Measurements from ENCODE around the gene JTB.

JTB gene

DNA sequence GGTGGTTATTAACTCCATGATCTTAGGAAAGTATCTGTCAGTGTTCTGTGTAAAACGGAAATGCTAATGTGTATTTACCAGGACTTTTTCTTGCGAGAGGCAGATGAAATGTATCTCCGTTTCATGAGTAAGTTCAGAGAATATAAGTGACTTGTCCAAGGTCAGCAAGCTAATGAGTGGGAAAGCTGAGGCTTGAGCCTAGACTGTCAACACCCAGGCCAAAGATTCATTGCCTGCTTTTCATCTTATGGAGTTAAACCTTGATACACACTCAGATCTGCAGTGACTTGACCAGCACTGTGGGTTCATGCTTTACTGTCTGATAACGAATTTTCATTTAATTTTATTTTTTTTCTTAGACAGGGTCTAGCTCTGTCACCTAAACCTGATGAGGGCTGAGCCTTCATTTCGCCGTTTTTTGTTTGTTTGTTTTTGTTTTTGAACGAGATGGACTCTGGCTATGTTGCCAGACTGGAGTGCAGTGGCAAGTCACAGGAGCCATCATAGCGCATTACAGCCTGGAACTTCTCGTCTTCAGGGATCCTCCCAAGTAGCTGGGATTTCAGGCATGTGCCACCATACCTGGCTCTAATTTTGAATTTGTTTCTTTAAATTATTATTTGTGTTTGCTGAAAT is 918 bp upstream of the JTB start:
- no peak for DNase-seq

DNA sequence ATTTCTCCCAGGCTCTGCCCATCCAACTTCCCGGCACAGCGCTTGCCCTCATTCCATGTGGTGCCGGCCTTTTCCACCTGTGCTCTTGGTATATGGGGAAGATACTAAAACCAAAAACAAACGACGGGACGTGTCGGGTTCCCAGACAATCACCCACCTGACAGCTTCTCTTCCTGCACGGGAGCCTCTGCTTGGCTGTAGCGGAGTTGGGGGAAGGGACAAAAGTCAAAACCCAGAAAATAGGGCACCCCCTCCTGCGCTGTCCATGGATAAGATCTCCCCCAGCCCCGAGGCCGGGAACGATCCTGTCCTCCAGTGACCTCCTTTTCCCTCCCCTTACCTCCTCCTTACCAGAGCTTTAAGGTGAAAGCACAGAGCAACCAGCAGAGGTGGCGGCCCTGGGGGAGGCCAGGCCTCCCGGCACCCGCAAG is 640 bp downstream of the JTB start:
- no peak for DNase-seq

DNA sequence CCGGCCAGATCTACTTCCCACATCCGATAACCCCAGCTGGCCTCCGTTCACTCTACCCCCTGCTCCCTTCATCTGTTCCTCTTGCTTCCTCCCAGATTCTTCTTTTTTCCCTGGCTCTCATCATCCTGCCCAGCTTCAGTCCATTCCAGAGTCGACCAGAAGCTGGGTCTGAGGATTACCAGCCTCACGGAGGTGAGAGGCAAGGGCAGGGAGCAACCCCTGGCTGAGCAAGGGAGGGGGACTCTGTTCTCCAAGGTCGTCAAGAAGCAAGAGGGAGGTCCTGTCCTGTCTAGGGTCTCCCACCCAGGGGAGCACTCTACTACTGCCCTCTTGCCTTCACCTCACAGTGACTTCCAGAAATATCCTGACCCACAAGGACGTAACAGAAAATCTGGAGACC is 3.9 kb downstream of the JTB start:
- no peak for DNase-seq

DNA sequence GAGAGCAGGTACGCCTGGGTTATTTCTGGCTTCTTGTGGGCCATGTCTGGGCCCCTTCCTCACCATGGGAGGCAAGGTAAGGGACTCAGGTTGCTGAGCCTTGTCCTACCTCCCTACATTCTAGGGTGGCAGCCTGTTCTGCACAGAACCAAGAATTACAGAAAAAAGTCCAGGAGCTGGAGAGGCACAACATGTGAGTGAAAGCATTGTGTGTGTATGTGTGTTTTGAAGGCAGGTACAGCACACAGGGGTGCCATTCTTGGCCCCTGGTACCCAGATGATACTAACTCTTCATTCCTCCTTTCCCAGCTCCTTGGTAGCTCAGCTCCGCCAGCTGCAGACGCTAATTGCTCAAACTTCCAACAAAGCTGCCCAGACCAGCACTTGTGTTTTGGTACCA is 4.4 kb downstream of the JTB start:
- no peak for DNase-seq

DNA sequence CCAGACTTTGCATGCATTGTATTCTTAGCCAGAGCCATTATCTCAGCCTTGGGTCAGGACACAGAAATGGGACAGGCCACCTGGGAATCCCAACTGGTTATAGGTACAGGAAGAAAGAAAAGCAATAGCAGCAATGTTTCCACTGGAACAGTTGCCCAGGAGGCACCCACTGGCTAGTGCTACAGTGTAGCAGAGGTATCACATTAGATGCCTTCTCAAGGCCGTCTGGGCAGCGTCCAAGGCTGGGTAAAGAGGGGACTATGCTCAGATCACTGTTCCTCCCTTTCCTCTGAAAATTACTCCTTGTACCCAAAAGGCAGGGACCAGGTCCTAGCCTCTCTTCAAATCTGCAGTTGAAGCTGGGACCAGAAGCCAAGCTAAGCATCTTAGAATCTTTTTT is 7.1 kb downstream of the JTB start:
- DNase-seq = no peak

DNA sequence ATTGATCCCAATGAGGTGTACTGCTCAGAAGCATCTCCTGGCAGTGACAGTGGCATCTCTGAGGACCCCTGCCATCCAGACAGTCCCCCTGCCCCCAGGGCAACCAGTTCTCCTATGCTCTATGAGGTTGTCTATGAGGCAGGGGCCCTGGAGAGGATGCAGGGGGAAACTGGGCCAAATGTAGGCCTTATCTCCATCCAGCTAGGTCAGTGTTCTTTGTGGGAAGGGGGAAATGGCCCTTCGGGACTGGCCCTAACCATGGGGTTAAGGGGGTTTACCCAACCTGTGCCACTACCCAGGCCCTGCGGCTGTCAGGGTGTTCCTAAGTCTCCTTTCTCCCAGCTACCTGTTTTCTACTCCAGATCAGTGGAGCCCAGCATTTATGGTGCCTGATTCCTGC is 8.5 kb downstream of the JTB start:
- DNase-seq = no peak

DNA sequence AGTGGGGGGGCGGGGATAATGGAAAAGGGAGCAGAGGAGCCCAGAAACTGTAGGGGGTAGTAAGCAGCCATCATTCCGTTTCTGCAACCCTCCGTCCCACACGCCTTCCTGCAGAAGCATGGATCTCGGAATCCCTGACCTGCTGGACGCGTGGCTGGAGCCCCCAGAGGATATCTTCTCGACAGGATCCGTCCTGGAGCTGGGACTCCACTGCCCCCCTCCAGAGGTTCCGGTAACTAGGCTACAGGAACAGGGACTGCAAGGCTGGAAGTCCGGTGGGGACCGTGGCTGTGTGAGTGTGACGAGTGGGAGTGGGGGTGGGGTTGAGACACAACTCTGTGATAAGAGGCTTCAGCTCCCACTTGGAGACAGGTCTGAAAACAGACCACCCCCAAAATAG is 9.1 kb downstream of the JTB start:
- no peak for DNase-seq

DNA sequence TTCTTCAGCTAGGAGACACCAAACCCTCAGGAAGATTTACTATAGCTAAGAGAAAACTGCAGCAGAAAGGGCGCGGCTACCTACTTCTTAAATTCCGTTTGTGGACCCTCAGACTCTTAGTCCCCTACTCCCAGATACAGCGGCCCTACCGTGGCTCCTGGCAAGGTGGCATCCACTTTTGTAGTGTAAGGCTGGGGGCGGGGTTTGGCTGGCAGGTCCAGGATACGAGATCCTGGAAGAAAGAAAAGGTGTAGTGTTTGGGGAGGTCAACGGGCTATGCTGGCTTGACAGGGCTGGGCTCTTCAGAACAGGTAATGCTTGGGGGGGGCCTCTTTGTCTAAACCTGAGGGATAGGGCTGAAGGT is 9.5 kb downstream of the JTB start:
- no peak for DNase-seq

DNA sequence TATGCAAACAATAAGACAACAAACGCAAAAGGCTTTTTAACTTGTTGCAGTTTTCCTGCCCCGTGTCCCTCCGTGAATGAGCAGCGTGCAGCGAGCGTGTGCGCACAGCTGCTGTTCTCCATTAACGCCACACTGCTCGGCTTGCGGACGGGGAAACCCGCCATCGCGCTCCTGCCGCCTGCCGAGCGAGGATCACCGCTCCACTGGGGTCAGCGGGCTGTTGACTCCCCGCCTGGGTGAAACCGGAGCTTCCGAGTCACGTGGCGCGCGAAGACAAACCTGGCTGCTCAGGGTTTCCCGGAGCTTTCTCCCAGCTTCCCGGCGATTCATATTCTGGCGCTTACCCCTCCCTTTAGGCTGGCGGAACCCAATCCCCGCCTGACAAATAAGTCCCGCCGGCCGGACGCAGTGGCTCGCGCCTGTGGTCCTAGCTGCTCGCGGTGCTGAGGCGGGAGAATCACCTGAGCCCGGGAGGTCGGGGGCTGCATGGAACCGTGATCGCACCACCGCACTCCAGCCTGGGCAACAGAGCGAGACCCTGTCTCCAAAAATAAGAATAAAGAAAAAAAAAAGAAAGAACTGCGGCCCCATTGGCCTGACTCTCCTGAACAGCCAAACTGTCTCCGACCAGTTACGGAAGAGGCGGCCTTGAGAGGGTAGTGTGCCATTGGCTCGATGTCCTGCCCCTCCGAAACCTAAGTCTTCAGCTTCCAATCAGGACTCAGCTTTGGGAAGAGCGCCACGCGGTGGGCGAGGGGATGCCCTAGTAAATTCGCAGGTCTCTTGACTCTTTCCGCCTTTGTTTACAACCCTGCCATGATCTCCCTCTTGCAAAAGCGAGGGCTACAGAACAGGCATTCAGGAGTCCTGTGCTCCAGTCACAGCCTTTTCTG is 10.1 kb downstream of the JTB start, which contains the start of gene CREB3L4:
TSS of gene CREB3L4 (plus strand) at position 796 of the 893 bp plus-strand sequence. CDS start 624 bp downstream, outside the sequence.
- peak; percentile 99 for DNase-seq

DNA sequence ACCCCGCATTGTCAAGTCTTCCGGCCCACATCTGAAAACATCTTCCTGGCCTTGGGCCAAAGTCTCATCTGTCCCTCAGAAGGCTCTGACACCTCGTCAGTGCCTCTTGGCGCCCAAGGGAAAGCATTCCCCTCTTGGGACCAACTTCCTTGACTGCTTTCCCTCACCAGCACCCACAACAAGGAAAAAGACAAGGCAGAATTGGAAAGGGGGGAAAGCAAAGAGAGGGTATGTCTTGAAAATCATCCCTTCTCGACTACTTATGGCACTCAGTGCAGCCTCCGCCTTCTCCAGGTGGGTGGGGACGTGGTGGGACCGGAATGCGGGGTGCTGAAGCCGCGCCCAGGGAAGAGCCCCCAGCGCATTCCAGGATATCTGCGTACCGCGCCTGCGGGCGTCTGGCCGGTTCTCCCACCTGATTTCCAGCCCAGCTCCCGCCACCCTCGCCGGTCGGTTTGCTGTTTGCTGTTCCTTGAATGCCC is 13.6 kb downstream of the JTB start:
- DNase-seq = peak; percentile 22

DNA sequence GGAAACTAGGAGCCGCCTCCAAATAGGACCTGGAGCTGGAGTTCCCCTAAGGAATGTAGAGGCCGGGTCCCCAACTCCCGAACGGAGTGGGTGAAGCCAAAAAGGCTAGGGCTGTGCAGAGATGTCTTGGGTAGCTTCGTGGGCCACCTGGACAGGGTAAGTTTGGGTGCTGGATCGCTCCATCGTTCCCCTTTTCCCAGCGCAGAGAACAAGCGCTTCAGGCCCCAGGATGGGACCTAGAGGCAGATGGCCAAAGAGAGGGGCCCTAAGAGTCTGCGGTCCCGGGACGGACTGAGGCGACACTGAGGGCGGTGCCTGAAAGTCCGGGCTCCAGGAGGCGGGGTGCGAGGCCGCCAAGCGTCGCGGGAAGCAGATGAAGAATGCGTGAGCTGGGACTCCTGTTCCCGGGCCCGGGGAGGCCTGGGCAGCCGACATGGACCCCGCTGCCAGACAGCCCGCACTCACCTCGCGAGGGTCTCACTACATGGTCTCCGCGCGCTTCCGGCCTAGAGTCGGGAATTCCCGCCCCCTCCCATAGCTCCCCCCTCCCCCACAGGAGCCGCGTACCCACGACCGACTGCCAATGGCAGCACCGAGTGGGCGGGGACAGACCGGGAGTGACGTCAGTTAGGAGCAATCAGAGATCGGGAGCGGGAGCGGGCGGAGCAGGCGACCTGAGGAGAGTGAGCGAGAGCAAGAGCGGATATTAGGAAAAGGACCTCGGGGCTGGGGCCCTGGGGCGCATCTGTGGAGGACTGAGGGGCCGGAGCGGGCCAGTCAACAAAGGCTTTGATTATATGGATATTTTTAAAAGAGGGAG is 14.2 kb downstream of the JTB start, which contains the start of gene SLC39A1:
TSS of gene SLC39A1 (minus strand) at position 508 of the 820 bp plus-strand sequence. CDS start 822 bp downstream, outside the sequence.
- DNase-seq = peak; percentile 96

DNA sequence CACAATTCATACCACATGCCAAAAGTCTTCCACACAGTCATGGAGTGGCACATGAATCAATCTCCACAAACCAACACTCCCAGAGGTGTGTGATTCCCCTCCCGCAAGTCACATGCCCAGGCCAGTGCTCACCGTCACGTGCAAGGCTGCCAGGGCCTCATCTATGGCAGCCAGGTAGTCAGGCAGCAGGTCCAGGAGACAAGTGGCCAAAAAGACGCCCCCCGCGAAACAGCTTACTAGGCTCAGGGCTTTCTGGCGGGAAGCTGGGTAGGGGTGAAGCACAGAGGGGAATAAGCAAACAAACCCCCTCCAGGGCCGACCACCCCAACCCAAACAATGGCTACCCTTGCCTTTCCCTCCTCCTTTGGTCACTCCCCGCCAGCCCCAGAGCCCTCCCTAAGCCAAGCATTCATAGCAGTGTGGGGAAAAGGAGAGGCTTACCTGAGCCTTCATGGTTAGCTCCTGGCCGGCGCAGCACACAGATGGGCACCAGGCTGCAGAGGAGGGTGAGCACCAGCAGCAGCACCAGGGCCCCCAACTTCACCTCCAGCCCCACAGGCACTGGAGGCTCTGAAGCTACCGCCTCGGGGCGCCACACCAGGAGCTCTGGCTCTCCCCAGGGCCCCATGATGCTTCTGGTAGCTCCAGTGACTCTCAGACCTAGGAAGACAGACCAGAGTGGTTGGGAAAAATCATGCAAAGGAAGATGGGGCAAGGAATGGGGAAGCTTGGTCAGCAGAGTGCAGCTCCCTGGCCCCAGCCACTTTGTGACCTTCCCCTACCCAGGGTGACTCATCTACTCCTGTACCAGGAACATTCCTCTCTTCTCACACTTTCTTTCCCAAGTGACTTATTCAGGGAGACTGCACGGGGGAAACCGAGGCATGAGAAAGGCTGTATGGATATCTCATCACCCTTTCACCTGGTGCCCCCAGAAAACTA is 15.1 kb downstream of the JTB start:
- DNase-seq = peak; percentile 69

DNA sequence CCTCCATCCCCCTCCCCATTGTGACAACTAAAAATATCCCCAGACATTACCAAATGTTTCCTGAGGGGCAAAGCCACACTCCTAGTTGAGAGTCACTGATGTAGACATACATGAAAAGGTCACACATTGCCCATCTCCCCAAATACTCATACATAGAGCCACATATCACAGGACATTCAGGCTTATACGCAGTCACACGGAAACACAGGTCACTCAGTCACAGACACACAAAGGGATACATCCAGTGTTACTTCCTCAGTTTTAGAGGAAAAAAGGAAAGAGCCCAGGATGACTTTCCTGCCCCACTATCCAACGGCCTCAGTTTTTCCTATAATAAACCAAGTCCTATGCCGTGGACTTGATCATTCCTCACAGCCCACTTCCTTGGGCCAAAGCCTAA is 16.1 kb downstream of the JTB start:
- DNase-seq = no peak

DNA sequence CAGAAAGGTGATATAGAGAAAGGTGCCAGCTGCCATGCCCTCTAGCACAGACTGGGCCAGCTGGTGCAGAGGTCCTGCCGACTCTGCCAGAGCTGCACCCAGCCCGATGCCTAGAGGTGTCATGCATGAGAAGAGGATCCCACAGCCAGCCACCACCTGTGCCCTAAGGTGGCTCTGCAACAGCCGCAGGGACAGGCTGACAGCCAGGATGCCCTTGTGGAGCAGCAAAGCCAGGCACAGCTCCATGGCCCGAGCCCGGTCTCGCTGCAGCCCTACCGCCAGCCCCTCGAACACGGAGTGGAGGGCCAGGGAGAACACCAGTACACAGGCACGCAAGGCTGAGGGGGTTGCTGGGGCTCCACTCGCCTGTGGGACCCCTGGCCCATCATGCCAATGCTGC is 17.3 kb downstream of the JTB start:
- no peak for DNase-seq

DNA sequence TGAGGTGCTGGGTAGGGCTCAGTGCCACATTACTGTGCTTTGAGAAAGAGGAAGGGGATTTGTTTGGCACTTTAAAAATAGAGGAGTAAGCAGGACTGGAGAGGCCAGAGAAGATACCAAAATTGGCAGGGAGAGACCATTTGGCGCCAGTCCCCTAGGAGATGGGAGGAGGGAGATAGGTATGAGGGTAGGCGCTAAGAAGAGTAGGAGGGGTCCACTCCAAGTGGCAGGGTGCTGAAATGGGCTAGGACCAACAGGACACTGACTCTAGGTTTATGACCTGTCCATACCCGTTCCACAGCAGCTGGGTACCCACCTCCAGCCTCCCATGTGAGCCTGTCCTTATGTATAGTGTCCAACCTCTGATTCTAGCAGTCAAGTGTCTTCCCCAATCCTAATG is 18.0 kb downstream of the JTB start:
- DNase-seq = no peak

DNA sequence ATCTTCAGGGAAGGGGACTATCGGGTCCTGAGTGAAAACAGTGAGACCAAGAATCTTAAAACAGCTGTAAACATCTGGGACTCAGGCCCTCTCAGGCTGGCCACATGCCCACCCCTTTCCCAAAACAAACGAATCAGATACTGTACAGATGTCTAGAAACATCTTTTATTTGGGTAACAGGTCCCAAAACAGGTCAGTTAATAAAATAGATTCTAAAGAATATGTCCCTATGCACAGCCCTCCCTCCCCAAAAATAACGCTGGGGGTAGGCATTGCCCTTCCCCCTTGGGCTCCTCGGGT is 18.6 kb downstream of the JTB start:
- no peak for DNase-seq

DNA sequence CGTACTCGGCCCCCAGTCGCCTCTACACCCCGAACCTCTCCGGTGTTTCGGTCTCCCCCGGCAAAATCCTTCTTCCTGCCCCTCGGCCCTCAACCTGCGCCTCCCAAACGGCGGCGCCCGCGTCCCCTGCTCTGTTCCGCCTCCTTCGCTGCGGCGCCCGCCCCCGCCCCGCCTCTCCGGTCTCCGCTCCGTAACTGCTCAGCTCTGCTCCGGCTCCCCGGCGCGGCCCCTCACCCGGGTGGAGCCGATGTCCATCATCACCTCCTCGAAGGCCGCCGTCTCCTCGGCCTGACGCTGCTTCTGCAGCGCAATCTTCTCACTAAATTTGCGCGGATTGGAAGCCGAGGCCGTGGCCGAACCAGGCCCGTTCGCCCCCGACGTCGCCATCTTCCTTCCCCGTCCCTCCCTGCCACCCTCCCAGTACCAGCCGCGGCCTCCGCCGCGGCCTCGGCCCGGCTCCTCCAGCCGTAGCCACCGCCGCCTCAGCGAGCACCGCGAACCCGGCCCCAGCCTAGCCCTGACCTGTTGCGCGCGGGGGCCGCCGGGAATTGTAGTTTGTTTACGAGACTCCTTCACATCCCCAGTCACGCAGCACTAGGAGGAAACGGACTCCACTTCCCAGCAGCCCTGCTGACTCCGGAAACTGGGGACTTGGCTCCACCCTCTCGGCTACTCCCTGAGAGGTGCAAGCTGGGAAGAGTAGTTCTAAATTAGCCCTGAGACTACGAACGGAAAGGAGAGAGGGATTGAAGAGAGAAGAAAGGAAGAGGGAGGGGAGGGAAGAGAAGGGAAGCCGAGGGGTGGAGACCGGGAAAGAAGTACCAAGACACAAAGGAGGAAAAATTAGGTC is 19.1 kb downstream of the JTB start, which contains the start of gene CRTC2:
TSS of gene CRTC2 (minus strand) at position 502 of the 850 bp plus-strand sequence. CDS start at position 387, 115 bp downstream.
- DNase-seq = peak; percentile 99

DNA sequence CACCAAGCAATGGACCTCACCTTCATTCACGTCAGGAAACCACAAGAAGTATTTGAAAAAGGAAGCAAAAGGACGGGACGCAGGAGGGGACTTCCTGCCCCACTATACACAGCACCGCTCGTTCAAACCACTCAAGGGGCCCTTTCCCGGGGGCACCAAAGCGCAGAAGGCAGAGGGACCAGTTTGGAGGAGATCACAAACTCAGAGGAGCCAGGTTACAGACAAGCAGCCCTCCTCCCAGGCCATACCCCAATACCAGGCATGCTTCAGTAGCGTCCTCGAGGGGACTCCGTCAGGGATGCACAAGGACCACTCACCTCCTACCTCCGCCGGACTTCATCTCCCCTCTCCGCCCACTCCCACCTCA is 19.7 kb downstream of the JTB start:
- DNase-seq = no peak

DNA sequence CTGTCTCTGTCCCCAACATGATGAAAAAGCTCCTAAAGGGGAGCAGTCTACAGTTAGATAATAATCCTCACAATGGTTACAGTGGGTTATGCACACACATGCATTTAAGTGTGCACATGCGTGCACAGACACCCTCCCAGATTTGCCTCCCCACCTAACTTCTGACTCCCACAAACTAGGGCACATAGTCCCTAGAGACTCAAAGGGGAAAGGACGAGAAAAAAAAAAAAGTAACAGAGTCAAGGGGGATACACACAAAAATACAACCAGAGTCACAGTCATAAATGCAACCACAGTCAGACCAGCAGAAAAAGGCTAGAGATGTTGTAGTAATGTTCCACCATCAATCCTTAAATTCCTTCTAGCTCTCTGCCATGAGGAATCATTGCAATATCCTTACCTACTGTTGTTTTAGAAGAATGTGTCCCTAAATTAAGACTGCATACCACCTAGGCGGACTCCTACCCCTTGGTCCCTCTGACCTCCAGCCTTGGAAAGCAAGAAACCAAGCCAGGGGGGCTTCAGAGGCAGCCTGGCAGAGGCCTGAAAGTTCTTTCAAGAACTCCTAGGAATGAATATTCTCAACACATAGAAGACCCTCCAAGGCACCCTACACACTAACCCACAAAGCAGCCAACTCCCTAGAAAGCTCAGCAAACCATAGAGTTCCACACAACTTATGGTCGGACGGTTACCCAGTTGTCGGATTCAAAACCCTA is 20.3 kb downstream of the JTB start:
- no peak for DNase-seq

DNA sequence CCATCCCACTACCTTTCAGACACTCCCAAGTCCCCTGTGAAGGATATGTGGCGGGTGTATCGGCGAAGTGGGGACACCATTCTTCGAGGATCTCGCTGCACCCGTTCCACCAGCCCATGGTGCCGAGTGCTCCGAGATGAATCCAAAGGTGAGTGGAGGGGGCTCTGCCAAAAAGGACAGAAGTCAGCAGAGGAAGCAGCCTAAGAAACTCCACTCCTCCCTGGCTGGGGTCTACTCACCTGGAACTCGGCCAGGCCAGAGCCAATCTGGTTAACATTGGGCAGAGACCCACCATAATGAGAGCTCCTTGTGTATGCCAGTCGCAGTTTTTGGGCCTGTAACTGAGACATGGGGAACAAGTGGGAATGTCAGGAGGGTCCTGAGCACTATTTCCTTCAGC is 22.6 kb downstream of the JTB start:
- DNase-seq = no peak

Data from fibroblast of skin of back (primary cell).